Ecto neural progenitor cell (in vitro differentiated cells): Measurements from ENCODE around the gene CCDC175.
A peak's percentile ranks its signal among the peaks of the same experiment; 100 is the strongest.

Experiments
- DNase-seq: peaks from one replicate; pipeline ENCODE4 v3.0.0-alpha.2; 2018; ENCODE audit warnings: low spot score

Gene CCDC175

DNA sequence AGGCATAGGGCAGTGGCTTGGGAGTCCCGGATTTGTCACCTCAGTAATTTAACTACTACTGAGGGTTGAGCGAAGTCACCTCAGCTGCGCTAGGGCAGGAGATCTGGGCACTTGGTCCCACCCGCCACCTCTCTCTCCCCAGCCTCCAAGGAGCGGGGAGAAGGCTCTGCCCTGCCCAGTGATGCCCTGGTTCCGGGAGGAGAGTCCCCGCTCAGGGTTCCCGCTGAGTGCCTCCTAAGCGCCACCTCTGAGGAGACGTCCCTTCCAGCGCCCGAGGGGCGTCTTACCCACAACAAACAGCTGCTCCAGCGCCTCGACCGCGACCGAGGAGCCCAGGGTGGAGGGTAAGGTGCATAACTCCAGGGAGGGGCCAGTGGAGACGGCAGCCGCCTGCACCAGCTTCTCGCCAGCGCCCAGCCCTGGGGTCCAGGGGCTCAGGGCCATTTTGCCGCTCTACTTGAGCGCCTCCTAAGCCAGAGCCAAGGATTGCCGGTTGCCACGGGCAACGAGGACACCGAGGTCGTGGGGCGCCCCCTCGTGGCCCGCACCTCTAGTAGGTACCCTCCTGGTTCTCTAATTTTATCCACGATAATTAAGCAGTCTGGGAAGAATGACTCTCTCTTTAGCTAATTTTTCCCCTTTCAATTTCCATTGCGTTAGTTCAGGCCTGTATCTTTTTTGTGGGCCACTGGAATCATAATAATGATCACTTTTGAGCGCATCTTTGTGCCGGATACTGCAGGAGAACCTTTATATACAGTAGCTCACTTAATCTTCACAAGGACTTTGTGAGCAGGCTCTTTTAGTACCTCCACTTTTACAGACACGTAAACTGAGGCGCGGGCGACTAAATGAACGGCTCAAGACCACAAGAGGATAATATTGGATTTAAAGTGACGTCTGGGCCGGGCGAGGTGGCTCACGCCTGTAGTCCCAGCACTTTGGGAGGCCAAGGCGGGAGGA lies at the start of gene CCDC175:
CCDC175 (minus strand) TSS at position 481 of the 963 bp plus-strand sequence; CDS start at position 444, 37 bp downstream.
- peak; percentile 92 for DNase-seq

DNA sequence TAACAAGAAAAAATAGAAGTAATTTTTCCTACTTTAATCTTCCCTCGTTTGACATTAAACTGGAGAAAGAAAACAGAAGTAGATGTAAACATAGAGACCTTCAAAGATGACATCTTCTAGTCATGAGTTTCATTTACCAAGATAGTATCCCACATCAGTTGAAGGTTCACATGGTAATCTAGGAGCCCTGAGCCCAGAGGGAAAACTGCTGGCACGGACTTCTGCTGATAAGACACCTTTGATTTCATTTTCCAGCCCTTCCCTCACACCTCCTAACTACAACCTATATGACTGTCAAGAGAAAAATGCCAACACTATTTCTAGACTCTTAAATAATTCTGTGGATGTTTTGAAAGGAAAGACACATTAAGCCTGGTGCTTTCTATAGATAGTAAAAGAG lies 46.0 kb upstream of the CCDC175 start:
- no peak for DNase-seq

DNA sequence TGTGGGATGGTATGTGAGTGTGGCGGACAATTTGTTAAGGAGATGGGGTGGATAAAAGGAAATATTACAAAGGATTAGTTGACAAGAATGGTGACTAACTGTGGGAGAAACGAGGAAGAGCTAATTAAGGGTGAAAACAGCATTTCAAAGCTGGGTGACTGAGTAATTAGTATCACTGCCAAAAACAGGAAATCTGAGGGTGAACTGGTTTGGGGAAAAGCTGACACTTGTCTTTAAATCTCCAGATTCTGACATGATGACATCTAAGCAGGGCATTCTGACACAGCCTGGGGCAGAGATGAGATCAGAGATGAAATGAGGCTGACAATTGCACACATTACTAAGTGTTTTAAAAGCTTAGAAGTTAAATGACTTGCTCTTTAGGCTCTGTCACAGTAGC lies 42.4 kb upstream of the CCDC175 start:
- DNase-seq, result no peak

DNA sequence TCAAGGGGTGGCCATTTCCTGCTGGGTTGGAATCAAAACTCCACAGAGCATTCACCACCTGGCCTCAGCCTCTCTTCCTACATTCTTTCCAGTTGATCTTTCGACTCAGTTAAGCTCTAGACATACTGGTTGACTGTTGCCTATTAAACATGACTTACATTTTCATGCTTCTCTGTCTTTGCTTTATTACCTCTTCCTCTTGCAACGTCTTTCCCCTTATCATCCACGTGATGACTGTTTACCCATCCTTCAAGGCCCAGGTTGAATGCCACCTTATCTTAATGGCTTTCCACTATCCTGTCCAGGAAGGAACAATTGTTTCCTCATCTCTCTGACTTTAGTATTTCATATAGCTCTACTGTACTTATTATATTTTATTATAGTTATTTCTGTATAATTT lies 24.4 kb upstream of the CCDC175 start:
- DNase-seq, result no peak

DNA sequence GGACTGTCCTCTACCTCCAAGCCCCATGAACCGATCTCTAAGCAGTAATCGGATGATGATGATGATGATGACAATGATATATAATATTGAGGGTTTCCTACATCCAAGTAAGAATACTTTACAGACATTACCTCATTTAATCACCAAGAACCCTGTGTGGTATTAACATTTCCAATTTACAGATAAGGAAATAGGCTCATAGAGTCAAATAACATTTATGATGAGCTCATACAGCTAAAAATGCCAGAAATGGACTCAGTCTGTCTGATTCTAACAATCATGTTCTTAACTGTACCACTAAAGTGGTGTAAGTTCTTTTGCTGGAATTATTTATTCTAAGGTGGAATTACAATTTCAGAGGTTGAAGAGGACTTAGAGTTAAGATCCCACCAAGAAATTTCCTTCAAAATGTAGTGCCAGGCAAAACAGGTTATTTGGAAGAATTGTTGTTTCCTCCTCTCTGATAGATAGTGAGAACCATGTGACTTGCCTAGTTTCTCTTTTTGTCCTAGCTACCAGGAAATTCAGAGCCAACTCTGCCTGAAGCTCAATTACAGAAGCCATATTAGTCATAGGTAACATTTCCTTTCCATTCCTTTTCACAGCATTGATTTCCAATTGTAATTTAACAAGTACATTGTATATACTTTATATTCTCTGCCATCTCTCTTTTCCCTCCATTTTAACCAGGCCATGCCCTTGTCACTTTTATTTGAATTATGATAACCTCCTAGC lies 23.8 kb upstream of the CCDC175 start:
- DNase-seq, result no peak

DNA sequence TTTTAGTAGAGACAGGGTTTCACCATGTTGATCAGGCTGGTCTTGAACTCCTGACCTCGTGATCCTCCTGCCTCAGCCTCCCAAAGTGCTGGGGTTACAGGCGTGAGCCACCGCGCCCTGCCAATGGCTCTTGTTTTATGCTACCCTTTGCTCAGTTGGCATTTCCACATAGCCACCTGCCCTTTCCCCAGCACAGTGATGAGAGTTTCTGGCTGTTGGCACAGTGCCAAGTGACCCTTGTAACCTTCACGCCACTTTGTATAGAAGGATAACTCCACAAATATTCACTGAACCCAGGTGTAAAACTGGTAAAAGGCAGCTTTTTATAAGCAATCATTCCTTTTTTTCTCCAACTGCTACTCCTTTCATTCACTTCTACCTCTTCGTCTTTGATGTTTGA lies 18.5 kb upstream of the CCDC175 start:
- DNase-seq, result no peak

DNA sequence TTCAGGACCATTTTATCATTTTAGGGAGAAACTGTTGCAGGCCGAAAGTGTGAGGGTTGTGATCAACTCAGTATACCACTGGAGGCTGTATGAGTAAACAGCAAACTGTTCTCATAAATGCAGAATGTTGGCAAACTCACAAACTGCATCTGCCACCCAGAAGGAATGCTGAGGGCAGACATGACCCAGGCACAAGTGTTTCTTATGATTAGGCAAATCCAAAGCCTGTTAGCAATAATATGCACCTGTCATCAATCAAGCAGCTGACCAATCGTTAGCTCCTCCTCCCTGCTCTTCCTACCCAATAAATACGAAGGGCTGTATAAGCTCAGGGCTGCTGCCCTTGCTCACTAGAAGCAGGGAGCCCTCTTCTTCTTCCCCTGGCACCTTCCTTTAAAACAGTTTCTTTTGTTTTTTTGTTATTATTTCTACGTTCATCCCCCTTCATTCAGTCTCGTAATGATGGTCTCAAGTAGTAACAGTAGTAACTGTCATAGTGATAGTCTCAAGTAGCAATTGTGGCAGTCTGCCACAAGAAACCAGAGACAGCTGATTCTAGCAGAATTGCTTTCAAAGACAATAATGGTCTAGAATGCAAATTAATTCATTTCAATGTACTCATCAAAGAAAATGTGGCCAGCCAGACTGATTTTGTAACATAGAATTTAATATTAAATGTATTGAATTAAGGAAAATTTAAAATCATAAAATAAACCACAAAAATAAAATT lies 15.2 kb upstream of the CCDC175 start:
- DNase-seq, result no peak

- DNase-seq, result no peak
Measured at GRCh38 chr14:59588101-59588500, 11.5 kb upstream of the CCDC175 start.

DNA sequence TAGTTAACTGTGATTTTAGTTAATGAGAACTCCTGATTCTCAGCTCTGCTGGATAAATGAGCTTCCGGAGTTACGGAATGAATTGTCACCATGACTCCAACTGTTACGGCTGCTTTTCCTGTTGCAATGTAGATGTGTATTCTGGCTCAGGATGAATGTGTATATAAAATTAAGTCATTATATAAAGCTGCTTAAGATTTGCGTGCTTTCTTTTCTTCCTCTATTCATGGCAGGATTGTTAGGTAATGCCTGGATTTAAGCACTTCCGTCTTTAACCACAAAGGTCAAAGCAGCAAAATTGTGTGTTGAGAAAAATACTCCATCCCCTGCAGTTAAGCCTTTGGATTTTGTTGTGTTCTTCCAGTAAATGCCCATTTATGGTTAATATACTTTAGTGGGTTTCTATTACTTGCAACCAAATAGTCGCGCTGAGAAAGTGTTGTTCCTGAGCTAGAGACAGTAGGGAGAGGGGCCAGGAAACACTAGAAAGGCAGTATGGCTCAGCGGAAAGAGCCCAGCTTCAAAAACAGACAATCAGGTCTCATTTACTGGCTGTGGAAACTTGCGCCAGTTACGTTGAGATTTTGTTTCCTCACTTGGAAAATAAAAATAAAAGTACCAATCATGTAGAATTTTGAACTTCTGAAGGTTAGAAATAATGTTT lies 9.4 kb upstream of the CCDC175 start:
- no peak for DNase-seq

DNA sequence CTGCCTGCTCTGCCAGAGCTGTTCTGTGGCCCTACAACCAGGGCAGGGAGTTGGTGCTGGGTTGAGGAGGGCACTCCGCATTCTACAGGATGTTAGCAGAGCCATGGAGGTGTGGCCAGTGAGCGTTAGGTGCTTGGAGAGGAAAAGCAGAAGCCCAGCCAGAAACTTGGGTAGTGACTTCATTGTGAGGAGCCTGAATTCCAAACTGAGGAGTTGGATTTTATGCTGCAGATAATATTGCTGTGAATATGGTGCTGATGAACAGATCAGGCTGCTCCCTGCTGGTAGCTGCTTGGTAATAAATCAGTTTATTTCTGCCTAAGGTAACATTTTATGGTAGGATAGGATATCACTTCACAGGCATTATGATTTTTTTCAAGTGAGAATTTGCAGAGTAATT lies 7.1 kb upstream of the CCDC175 start:
- DNase-seq, result no peak

GRCh38 chr14:59582845-59583509 lies 6.4 kb upstream of the CCDC175 start:
- DNase-seq, result no peak

DNA sequence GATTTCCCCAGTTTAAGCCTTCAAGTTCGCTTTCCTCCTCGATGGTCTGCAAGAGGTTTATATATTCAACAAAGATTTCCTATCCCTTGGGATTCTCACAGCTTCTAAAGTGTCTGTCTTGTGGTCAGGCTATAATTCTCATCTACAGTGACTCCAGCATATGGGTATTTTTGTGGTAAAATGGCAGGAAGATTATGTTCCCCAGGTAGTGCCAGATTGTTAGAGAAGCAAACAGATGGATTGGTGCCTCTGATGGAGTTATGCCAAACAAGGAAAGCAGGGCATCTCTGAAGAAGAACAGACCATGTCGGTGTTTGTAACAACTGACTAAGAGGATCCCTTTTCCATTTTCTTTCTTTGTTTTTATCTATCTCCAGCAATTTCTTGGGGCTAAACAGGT lies 5.5 kb upstream of the CCDC175 start:
- DNase-seq, result no peak

DNA sequence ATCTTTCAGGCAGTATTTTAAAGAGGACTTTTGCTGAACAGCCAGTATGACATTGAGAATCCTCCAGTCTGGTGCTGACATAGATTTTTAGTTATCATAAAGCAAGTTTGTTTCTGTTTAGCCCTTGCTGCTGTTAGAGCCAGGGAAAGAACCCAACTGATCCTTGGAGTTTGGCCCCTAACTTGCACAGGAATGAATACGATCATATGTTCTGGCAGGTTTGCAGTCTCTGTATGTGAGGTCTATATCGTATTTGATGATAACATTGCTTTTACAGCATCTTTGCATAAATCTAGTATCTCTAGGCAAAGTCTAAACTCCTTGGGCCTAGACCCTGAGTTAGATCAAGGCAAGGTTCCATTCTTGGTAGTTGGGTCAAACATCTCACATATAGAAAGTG lies 4.3 kb upstream of the CCDC175 start:
- DNase-seq, result no peak

DNA sequence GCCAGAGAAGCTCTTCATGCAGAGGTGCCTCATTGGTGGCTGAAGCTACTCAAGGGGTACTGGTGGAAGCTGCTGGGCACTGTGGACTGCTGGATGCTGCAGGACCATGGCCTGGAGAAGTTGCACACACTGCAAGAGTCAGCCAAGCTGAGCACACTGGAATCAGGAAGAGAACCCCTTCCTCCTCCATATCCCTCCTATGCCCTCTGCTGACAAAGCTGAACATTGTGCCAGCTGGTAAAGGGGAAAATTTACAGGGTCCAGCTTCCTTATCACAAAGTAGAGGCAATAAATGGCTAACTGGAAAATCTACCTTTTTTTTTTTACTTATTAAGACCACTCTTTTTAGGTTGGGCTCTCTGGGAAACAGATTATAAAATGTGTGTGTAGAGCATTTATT lies 6.5 kb downstream of the CCDC175 start:
- no peak for DNase-seq

DNA sequence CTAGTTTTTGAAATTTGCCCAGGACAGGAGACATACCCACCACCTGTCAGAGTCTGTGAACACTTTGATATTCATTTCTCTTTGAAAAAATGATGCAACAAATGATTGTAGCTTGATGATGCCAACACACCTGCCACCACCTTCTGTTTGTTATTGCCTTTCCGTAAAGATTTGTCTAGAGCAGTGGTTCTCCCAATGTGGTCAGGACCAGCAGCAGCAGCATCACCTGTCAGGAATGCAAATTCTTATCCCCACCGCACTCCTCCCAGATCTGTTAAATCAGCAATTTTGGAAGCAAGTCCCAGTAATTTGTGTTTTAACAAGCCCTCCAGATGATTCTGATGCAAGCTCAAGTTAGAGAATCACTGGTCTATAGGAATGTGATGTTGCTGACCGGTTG lies 9.9 kb downstream of the CCDC175 start:
- no peak for DNase-seq

DNA sequence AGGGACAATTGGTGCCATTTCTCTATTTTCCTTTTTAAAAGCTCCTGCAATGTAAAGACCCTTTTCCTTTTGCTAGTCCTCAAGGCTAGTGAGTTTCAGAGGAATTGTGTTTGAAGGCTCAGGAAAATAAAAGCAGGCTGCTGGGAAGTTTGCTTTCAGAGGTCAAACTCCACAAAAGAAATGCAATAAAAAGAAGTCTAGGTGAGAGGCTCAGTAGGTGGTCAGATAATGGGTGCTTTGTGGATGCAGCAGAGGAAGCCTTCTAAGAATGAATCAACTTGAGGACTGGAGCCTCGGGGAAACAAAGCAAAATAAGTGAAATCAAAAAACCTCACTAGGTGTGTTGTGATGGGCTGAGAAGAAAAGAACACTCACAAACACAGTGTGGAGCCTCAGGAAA lies 10.3 kb downstream of the CCDC175 start:
- no peak for DNase-seq

DNA sequence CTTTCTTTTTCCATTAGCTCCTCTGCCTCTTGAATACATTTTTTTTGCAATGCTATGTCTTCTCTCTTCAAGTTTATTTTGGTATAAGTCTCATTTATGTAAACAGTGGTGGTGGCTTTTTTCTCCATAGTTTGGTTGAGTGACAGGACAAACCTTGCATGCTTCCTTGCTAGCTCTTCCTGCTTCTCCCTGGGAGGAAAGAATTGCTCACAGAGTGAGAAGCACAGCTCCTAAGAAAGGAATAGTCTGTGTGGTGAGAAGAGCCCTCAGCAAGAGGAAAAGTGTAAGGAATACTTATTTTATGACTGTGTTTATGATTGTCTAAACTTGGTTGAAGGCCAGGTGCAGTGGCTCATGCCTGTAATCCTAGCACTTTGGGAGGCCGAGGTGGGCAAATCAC lies 11.5 kb downstream of the CCDC175 start:
- no peak for DNase-seq

GRCh38 chr14:59564366-59564765 lies 12.2 kb downstream of the CCDC175 start:
- no peak for DNase-seq

GRCh38 chr14:59547310-59547709 lies 29.3 kb downstream of the CCDC175 start:
- DNase-seq, result no peak

DNA sequence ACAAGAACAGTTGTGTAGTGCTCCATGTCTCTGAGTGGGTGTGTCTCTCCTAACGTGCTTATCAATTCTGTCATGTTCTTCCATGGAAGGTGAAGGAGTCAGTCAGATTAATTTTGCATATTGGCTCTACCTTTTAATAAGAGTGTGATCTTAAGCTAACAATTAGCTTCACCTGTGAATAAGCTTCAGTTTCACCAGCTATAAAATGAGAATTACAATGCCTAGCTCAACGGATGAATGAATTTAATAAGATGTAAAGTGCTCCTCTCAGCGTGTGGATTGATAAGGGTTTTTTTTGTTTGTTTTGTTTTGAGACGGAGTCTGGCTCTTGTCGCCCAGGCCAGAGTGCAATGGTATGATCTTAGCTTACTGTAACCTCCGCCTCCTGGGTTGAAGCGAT lies 32.7 kb downstream of the CCDC175 start:
- no peak for DNase-seq

DNA sequence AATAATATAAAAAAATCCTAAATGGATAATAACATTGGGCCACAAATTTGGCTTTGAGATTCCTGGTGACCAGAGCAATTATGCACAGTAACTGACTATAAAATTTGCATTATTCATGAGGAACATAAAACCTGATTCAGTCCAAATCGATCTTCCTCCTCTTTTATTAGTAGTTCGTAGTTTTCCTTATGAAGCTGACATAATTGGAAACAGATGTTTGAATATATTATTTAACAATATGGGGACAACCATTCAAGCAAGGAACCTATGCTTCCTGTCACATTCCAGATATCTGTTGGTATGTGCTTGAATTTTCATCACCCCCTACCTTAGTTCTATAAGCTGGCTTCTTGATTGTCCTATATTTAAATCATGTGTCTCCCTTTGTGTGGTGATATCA lies 34.9 kb downstream of the CCDC175 start:
- no peak for DNase-seq

- no peak for DNase-seq
Measured at GRCh38 chr14:59540852-59541251, 35.8 kb downstream of the CCDC175 start.
